Left ventricle myocardium inferior (tissue), 1 donor: Measurements from ENCODE around the gene NEAT1. TPM values are rescaled to one million over a fixed set of nuclear protein-coding genes. Genes with fewer than 3 reads are reported as not detected.

Experiments
- DNase-seq: peaks from one replicate; pipeline ENCODE4 v3.0.0-alpha.2; 2020
- H3K27ac ChIP-seq: fragments of 200-600 bp; replicated peaks from 2 replicates; pipeline ENCODE4 v1.8.0; 2021
- H3K27me3 ChIP-seq: fragments of 200-600 bp; 2 replicates; pipeline ENCODE4 v1.8.0; 2021; ENCODE audit warnings: low read depth
- H3K36me3 ChIP-seq: fragments of 200-600 bp; 2 replicates; pipeline ENCODE4 v1.8.0; 2021
- H3K4me1 ChIP-seq: fragments of 200-600 bp; 2 replicates; pipeline ENCODE4 v1.8.0; 2021
- H3K4me3 ChIP-seq: fragments of 200-600 bp; 2 replicates; pipeline ENCODE4 v1.8.0; 2021; ENCODE audit warnings: mild to moderate bottlenecking, moderate library complexity
- H3K9me3 ChIP-seq: fragments of 200-600 bp; replicated peaks from 2 replicates; pipeline ENCODE4 v1.8.0; 2021
- intact Hi-C: fragments of 100-400 bp; cut with micrococcal nuclease; formaldehyde crosslinking; loops from one replicate; pipeline ENCODE4 v1.11.0; 2022
- total RNA-seq: library from RNA; stranded (reverse); fragmentation: NEBNext Ultra II Directional; extraction: Animal tissue kit (Norgen Biotek cat#: 25700); gene quantifications from one replicate; pipeline ENCODE4 v1.2.1, GENCODE V29; 2021
- TF ChIP-seq, protein P1 (sequence below): fragments of 200-600 bp; IDR thresholded peaks from 2 replicates; pipeline ENCODE4 v1.8.0; 2021; ENCODE audit warnings: antibody characterized with exemption, mild to moderate bottlenecking, borderline replicate concordance
- donor health status: DM: no; HTN: yes; CAD: no; lungs with severe emphysema.

Gene NEAT1
- total RNA-seq, 1 donor from 2014 or later: 405 TPM

DNA sequence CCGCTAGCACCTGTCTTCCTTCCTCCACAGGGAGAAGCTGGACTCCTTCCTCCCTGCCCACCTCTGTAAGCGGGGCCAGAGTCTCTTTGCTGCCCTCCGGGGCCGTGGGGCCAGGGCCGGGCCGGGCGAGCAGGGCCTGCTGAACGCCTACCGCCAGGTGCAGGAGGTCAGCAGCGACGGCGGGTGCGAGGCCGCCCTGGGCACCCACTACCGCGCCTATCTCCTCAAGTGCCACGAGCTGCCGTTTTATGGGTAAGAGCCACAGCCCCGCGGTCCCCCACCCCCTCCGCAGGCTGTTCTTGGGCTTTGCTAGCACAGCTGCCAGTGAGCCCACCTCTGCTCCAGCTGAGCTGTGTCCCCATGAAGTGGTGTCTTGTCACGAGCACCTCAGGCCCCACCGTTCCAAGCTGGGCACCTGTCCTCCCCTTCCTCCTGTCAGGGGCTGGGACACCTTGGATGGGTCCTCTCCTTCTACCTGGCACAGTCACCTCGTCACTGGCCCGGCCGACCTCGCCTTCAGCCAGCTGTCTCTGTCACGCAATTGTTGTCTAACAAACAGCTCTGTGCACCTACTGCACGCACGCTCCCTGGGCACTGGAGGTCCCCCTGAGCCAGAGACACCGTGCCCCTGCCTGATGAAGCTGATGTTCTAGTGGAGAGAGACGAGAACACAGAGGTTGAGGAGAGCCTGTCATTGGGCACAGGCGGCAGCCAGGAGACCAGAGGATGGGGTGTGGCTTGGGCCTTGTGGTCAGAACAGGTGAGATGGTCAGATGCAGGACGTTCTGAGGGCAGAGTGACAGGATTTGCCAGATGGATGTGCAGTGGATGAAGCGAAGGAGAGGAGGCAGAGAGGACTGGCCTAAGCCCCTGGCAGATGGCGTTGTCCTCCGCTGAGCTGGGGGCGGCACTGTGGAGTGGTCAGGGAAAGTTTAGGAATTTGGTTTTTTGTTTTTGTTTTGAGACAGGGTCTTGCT is 25.5 kb upstream of the NEAT1 start:
- Histone ChIP-seq H3K36me3 (peaks cover 76% of the 10 kb centered on the region), H3K9me3 (no peaks in the 10 kb centered on the region), H3K4me3 (no peak overlapping the region), H3K4me1 (peaks cover 16% of the 10 kb centered on the region), H3K27ac (no peak overlapping the region), H3K27me3 (no peaks in the 10 kb centered on the region)
- DNase-seq: no peak
- intact Hi-C loops: no loop called here
- TF ChIP-seq, protein P1, sequence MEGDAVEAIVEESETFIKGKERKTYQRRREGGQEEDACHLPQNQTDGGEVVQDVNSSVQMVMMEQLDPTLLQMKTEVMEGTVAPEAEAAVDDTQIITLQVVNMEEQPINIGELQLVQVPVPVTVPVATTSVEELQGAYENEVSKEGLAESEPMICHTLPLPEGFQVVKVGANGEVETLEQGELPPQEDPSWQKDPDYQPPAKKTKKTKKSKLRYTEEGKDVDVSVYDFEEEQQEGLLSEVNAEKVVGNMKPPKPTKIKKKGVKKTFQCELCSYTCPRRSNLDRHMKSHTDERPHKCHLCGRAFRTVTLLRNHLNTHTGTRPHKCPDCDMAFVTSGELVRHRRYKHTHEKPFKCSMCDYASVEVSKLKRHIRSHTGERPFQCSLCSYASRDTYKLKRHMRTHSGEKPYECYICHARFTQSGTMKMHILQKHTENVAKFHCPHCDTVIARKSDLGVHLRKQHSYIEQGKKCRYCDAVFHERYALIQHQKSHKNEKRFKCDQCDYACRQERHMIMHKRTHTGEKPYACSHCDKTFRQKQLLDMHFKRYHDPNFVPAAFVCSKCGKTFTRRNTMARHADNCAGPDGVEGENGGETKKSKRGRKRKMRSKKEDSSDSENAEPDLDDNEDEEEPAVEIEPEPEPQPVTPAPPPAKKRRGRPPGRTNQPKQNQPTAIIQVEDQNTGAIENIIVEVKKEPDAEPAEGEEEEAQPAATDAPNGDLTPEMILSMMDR: no peak

DNA sequence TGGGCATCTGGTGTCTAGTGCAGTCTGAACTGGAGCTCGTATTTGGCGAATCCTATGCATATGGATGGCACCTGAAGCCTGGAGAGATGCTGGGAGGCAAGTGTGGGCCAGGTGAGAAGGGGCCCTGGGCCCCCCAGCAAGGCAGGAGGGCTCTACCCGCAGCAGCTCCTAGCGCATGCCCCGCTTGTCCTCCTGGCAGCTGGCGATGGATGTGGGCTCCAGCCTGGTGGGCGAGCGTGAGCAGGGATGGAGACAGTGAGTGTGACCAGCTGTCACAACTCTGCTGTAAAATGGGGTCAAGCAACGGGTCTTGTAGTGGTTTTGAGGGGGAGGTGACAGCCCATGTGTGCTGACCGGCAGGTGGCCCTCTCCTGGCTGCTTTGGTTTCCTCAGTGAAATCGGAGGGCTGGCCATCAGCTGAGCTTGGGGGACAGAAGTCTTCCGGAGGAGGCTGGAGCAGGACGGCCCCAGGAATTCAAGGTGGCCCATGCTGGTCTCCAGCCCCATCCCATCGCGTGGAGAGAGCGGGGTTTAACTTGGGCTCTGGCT is 24.2 kb upstream of the NEAT1 start:
- Histone ChIP-seq H3K27me3 (no peaks in the 10 kb centered on the region), H3K4me1 (peaks cover 7% of the 10 kb centered on the region), H3K4me3 (no peak overlapping the region), H3K36me3 (peaks cover 75% of the 10 kb centered on the region), H3K9me3 (no peaks in the 10 kb centered on the region), H3K27ac (no peak overlapping the region)
- intact Hi-C loops: no loop called here
- TF ChIP-seq, protein P1: no peak
- DNase-seq: no peak

DNA sequence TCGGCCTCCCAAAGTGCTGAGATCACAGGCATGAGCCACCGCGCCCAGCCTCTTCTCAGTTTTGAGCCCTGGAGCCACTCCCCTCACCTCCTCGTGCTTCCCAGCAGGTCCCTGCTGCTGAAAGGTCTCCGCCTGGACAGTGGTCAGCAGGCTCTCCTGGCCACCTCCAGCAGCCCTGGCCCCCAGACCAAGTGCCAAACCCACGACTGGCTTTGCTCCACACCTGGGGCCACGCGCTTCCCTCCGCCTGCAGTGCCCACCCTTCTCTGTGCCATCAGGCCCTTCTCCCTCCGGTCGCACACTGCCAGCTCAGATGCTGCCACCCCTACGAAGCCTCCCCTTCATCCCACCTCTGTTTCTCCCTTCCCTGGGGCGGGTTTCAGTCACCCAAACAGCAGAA is 23.3 kb upstream of the NEAT1 start:
- Histone ChIP-seq H3K4me1 (peaks cover 15% of the 10 kb centered on the region), H3K27me3 (no peaks in the 10 kb centered on the region), H3K9me3 (no peaks in the 10 kb centered on the region), H3K36me3 (peaks cover 72% of the 10 kb centered on the region), H3K4me3 (no peak overlapping the region), H3K27ac (no peak overlapping the region)
- intact Hi-C loops: no loop called here
- TF ChIP-seq, protein P1: no peak
- DNase-seq: no peak

DNA sequence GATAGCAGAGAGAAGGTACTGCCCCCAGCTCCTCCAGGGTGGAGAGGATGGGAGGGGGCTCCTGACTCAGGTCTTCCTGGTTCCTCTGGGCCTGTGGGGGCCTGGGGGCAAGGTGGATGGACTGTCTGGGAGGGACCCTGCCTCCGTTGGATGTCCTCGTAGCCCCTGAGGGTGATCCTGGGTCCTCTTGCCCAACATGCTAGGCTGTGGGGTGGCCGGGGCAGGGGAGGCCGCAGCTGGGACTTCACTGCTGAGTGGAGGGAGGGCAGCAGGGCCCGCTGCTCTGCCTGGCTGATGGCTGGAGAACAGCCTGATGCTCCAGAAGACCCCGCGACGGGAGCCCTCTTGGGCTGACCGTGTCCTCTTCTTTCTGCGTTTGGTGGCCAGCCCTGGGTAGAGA is 22.8 kb upstream of the NEAT1 start:
- Histone ChIP-seq H3K27me3 (no peaks in the 10 kb centered on the region), H3K36me3 (peaks cover 71% of the 10 kb centered on the region), H3K4me1 (peaks cover 21% of the 10 kb centered on the region), H3K27ac (no peak overlapping the region), H3K4me3 (no peak overlapping the region), H3K9me3 (no peaks in the 10 kb centered on the region)
- no peak for DNase-seq
- TF ChIP-seq, protein P1: no peak
- intact Hi-C loops: no loop called here

DNA sequence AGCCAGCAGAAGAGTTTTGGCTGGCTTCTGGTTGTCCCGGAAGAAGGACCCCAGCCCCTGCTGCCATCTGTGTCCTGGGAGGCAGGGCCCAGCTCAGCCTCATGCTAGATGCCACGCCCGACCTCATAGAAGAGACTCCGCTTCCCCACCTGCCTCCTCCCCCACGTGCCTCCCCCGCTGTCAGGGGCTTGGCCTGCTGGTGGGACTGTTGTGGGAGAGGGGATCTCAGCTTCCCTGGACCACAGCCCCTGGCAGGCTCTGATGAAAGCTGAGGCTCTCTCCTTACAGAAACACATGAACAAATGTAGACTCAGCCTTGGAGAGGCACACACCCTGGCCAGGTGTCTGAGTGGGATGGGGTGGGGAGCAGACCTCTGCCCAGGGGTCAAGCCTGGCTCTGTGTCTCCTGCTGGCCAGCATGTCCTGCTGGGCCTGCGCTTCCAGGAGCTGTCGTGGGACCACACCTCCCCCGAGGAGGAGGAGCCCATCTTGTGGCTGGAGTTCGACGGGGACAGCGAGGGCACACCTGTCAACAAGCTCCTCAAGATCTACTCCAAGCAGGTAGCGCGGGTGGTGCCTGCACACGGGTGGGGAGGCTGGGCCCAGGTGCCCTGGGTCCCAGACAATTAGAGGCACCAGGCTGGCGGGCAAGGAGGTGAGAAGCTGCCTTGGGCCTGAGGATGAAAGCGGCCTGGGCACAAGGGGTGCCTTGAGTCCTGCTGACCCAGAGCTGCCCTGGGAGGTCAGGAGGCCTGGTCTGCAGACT is 22.1 kb upstream of the NEAT1 start:
- peaks cover 71% of the 10 kb centered on the region for H3K36me3 ChIP-seq
- TF ChIP-seq, protein P1: no peak
- H3K27ac ChIP-seq: no peak overlapping the region
- H3K27me3 ChIP-seq: no peaks in the 10 kb centered on the region
- no peak for DNase-seq
- no peaks in the 10 kb centered on the region for H3K9me3 ChIP-seq
- H3K4me3 ChIP-seq: no peak overlapping the region
- intact Hi-C loops: no loop called here
- H3K4me1 ChIP-seq: peaks cover 24% of the 10 kb centered on the region
